ENCODE data around the gene LPIN1.
"Not testable (repeated sequence)": the region's sequence is repeated elsewhere in the genome, so short reads cannot be mapped to it uniquely, and the experiment has no call there.

Gene LPIN1

DNA sequence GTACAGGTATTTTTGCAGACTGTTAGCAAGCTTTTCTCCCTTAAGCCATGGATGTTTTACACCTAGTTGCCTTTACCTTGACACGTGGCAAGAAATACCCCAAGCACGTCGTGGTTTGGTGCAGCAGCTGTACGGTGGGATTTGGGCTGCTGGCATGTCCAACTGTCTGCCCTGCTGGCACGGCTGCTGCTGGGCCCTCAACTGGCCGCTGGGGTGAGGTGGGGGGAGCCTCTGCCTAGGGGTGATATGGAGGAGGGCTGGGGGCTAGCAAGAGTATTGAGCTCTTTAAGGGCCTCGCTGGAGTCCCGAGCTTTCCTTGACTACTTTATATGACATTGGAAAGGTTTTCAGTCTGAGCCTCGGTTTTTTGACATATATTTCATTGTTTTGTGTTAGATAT, 41.6 kb downstream of the LPIN1 start:
- no peak for DNase-seq

DNA sequence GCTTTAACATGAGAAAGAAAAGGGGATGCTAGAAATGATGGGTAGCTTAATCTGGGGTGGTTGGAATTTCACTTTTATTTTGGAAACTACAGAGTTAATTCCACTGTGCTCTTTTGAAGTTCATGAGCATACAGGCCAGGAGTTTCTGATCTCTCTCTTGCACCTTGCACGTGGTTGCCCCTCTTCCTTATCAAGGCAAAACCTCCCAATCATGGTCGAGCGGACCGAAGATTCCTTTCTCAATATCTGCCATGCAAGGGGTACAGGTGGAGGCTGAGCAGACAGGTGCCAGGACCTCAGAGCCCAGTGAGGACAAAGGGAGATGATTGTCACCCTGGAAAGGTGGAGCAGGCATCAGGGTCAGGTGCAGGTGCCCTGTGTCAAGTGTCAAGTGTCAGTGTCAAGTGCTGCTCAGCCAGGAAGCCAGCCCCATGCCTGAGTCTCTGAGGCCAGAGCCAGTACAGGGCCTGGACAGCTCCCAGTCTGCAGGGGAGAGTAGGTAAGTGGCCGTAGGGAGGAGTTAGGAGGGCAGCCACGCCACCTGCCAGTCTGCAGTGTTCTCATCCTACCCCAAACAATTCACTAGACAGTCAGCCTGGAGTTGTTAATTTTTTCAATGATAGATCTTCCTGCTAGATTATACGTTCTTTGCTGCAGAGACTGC, 42.2 kb downstream of the LPIN1 start:
- DNase-seq: peak; percentile 25

DNA sequence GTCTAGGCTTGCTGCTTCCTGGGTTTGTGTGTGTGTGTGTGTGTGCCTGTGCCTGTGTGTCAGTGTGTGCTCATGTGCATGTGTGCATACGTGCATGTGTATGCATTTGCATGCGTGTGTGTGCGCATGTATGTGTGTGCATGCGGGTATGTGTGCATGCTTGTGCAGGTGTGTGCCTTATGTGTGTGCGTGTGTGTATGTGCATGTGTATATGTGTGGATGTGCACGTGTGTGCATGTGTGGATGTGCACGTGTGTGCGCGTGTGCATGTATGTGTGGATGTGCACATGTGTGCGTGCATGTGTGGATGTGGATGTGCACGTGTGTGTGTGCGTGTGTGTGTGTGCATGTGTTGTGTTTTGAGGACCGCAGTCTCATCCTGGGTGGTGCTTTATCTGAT, 42.8 kb downstream of the LPIN1 start:
- no peak for DNase-seq

DNA sequence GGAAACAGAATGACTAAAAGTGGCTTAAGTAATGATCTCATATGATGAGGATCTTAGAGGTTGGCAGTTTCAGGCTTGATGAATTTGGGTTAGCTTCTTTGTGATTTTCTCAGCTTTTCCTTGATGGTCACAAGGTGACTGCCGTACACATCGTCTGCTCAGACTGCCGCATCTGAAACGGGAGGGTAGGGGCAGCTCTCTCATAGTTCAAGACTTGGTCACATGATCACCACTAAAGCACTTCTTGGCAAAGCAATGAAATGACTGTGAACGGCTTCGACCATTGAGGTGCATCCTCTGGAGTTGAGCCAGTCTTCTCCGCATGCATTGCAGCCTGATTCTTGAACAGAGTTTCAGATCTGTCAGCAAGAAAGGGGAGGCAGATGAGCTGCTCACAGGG, 43.8 kb downstream of the LPIN1 start:
- no peak for DNase-seq

DNA sequence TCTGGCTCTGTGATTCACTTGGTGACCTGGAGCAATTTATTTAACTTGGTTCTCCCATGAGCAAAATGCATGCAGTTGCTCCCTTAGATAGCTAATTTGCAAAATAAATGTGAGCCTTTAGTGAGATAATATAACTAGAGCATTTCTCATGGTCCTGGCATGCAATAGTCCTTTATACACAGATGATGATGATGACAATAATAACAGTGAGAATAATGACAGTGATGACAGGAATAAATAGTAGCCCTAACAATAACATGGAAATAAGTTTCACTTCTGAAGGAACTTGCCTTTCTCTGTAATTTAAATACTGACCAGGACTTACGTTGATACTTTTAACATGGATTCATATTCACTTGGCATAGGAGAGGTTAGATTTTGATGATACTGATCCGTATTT, 49.2 kb downstream of the LPIN1 start:
- no peak for DNase-seq

DNA sequence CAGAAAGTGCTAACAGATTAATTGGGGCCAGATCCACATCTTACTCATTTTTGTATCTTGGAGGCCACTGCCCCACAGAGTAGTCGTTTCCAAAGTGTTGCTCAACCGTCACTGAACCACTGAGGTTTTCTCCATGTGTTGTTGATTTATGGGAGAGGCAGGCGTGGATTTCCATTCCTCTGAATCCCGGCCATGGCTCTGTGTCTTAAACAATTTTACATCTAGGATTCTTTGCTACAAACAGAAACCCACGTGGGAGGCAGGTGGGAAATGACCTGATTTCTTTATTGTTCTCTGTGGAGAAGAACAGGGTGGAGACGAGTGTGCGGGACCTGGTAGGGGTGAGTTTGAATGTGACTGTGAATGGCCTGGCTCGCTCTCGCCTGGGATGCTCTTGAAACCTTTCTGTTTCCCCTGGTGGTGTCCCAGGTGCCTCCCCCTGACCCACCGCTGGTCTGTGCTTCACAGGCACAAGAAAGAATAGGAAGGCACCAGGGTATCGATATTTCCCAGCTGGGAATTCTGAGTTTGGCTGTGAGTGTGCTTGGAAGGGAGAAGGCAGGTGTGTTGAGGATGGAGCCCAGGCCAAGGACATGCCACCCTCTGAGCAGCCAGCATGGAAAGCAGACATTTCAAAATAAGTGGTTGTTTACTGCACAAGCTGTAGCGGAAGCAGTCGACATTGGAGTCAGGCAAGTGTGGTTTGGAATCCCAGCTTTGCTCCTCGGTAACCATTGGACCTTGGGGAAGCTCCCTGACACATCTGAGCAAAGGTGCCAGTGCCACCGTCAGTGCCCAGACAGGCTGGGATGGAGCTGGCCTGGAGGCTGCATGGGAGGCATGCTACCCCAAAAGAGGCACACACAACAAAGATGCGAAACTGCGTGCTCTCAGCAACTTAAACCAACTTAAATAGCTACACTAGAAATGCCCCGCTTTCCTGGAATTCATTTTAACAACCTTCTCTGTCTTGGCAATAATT, 50.0 kb downstream of the LPIN1 start:
- DNase-seq: no peak

DNA sequence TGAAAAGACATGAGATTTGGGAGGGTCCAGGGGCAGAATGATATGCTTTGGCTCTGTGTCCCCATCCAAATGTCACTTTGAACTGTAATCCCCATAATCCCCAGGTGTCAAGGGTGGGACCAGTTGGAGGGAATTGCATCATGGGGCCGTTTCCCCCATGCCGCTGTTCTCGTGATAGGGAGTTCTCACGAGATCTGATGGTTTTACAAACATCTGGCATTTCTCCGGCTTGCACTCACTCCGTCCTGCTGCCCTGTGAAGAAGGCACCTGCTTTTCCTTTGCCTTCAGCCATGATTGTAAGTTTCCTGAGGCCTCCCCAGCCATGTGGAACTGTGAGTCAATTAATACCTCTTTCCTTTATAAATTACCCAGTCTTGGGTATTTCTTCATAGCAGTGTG, 51.4 kb downstream of the LPIN1 start:
- no peak for DNase-seq

GRCh38 chr2:11798701-11799435, 52.4 kb downstream of the LPIN1 start:
- DNase-seq: no peak

DNA sequence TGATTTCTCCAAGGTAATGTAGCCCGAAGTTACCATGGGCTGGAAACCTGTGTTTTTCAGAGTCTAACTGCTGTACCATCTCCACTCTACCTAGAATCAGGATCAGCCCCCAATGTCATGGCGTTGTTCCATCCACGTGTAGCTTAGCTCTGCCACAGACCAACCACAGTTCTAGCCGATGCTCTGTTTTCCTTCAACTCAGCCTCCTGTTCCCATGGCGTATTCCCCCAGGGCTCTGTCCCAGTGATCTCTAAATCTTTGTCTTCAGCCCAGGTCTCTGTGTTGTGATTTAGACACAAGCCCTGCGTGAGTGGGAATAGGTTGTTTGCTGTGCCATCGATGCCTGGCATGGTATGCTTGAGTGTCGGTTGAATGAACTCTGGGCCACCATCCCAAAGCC, 53.4 kb downstream of the LPIN1 start:
- DNase-seq: no peak

DNA sequence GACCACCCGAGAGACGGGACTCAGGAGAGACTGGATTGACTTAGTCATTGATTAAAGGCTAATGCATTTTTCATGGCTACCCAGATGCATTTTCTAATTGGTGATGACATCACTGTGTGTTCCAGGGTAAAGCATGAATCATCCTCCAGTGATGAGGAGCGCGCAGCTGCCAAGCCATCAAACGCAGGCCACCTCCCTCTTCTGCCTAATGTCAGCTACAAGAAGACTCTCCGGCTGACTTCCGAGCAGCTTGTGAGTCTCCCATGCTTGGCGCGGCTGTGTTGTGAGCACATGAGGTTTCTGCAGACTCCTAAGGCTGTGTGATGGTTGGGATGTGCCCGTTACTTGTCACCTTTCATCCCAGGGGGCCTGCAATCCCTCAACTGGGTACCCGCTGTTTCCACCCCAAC, 56.4 kb downstream of the LPIN1 start:
- no peak for DNase-seq

DNA sequence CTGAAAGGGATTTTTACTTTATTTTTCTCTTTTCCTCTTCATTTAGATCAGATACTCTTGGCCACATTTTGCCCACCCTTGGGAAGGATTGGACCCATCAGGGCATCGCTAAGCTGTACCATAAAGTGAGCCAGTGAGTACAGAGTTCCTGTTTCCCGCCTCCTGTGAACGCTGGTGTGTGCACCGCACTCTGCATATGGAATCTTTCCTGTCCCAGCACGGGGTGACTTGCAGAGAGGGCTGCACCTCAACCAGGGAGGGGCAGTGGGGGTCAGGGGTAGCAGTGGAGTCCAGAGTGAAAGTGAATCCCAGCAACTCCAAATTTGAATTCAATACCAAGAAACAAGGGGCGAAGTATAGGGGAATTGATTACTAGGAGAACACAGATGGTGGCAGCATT, 58.6 kb downstream of the LPIN1 start:
- no peak for DNase-seq

- DNase-seq: no peak
Measured at GRCh38 chr2:11805920-11806319, 59.5 kb downstream of the LPIN1 start.

- DNase-seq: no peak
Measured at GRCh38 chr2:11807156-11808015, 61.0 kb downstream of the LPIN1 start.

DNA sequence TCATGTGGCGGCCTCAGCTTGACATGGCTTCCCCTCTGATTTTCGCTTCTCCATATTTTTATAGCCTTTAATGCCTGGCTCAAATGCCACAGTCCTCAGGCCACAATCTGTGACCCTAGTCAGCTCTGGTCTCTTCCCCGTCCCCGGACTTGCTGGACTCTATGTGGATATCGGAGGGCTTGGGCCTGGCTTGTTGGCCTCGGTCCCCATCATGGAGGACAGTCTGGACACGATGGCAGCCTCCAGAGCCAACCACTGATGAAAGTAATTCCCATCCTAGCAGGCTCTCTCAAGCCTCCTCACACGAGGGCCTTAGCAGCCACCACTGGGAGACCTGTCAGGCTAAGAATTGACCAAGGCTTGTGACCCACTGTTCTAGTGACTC, 61.6 kb downstream of the LPIN1 start:
- no peak for DNase-seq

DNA sequence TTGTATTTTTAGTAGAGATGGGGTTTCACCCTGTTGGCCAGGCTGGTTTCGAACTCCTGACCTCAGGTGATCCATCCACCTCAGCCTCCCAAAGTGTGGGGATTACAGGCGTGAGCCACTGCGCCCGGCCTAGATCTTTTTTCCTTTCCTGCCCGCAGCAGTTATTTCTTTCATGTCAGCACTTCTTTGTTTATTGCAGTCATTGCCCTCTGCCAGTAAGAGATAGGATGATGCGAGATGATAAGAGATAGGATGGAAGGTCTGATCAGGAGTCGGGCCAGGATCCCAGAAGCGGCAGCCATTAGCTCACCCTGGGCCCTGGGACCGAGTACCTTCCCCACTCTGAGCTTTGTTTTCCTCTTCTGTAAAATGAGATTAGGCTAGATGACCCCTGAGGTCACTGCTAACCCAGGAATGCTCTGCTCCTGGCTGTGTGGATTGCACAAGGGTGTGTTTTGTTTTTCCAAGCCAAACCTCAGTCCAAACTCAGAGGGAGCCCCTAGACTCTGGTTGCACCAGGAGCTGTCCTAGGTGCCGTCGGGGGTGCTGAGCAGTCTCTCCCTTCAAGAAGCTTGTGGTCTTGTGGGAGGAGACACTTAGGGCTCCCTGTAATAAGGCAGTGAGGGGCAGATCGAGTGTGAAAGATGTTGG, 63.3 kb downstream of the LPIN1 start:
- DNase-seq: no peak

GRCh38 chr2:11810237-11810977, 64.0 kb downstream of the LPIN1 start:
- DNase-seq: no peak

DNA sequence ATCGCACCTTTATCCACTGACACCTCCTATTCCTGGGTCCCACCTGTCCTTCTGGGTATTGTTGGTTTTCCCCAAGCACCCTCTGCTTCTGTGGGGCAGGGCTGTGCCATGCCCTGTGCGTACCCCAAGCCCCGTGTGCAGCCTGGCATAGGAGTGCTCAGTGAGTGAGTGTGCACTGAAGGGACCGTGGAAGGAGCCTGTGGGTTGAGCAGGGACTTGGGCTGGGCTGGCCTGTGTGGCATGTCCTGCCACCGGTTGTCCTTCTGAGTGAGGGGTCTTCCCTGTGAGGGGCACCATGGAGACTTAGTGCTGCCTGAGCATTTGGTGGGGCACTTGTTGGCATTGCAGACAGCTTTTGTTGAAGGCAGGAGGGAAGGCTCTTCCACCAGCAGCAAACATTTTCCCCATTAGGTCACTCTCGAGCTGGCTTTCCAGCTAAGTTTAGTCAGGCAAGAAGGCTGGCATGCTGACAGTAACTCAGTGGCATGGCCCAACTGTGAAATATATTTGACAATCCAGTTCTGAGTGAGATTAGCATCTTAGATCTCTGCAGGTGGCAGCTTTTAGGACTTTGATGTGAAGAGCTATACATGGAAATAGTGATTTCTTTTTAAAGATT, 64.7 kb downstream of the LPIN1 start:
- DNase-seq: no peak

- DNase-seq: no peak
Measured at GRCh38 chr2:11812466-11813248, 66.2 kb downstream of the LPIN1 start.

DNA sequence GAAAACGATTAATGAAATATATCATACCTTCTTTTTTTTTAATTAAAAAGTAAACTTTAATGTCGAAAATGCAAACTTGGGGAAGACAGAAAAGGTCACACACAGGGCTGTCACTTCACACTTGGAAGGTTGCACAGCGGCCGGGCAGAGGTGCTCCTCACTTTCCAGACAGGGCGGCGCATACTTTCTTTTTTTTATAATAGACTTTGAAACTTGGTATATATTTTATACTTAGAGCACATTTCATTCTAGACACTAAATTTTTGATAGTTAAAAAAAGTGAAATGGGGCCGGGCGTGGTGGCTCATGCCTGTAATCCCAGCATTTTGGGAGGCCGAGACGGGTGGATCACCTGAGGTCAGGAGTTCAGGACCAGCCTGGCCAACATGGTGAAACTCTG, 66.9 kb downstream of the LPIN1 start:
- DNase-seq: not testable (repeated sequence)

GRCh38 chr2:11813951-11814350, 67.5 kb downstream of the LPIN1 start:
- DNase-seq: no peak
